Astrocyte (in vitro differentiated cells and primary cell): ENCODE data around the gene ENTHD1.

ENCODE experiments used
- CTCF ChIP-seq: IDR thresholded peaks from 2 replicates; pipeline ENCODE4 v1.5.1; 2011; ENCODE audit warnings: low read depth, mild to moderate bottlenecking, inconsistent platforms, low read length, moderate library complexity; ENCODE audit not compliant: insufficient read depth
- EZH2 ChIP-seq: IDR thresholded peaks from 2 replicates; pipeline ENCODE4 v1.6.1; 2012; ENCODE audit warnings: mild to moderate bottlenecking, low read length, inconsistent platforms; ENCODE audit not compliant: insufficient read depth

GRCh38 chr22:39927544-39927943, 34.0 kb upstream of the ENTHD1 start:
- TF ChIP-seq CTCF (no peak), EZH2 (no peak)
